ENCODE results near the gene VPS54. TPM values are rescaled to one million over a fixed set of nuclear protein-coding genes. Genes with fewer than 3 reads are reported as not detected.

VPS54 gene
- total RNA-seq, 2 donors from 2014 or later = 2.6 to 10.1 TPM

DNA sequence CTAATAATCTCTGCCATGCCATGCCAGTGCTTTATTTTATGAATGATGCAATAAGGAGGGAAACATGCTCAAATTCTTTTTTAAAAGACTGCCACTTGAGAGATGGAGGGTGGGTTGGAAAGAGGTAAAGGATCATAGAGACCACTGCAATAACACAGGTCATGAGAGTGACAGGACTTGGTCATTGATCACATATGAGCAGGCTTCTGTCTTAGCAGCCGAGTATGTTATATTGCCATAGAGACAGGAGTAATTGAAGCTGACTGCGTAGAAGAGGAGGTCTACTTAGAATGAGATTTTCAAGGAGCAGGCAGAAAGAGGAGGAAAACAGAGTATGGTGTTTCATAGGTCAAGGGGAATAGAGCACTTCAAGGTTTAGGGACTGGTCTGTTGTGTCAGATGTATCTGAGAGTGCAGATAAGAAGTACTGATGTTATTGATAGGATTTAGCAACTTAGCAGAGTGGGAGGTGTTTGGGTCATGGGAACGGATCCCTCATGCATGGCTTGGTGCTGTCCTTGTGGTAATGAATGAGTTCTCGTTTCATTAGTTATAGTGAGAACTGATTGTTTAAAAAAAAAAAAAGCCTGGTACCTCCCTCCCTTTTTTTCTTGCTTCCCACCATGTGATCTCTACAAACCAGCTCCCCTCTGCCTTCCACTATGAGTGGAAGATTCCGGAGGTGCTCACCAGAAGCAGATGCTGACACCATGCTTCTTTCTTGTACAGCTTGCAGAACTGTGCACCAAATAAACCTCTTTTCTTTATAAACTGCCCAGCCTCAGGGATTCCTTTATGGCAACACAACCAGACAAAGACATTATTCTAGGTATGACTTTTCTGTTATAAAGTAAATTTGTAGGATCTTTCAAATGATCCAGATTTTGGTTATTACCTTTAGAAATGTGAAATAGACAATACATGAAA is 144.8 kb downstream of the VPS54 start:
- DNase-seq (ENCODE audit: low spot score in 2 of 2) = no peak
- Mint-ChIP-seq H3K9me3 (peaks cover 3 to 6% of the 10 kb centered on the region in 2 donors), H3K27ac (peak overlapping the region in 1 of 2 donors; percentile 21), H3K36me3 (peaks cover 14 to 64% of the 10 kb centered on the region in 2 donors)
- ATAC-seq = no peak

DNA sequence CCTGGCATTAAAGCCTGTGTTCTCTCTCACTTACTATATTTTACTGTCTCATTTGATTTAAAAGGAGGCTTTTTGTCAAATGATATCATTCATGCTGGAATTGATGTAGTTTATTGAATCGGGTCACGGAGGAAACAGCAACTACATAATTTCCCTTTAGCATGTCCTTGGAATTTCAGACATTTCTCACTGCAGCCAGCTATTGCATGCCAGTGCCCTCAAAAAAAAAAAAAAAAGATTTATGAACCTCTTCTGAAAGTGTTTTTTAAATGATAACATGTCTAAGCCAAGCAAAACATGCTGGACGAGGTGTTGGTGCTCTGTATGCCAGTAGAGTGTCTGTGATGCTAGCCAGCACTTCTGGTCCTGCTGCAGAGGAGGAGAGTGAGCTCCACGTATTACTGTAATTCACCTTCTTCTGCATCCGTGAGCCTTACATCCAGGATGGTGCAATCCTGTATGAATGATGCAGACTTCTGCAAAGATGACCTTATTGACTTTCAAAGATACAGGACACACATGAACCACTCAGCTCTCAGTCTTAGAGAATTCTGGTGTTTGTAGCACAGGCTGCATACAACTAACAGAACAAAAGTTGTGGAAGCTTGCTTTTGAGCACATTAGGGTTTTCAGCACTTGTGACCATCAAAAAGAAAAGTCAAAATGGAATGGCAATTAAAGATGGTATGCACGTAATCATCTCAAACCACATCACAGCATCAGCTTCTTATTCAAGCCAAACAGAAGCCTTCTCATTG is 146.5 kb downstream of the VPS54 start:
- DNase-seq (ENCODE audit: low spot score in 2 of 2) = no peak
- Mint-ChIP-seq H3K9me3 (peaks cover 3 to 6% of the 10 kb centered on the region in 2 donors), H3K36me3 (peaks cover 14 to 70% of the 10 kb centered on the region in 2 donors), H3K27ac (peak overlapping the region in 1 of 2 donors; percentile 21)
- ATAC-seq = no peak

DNA sequence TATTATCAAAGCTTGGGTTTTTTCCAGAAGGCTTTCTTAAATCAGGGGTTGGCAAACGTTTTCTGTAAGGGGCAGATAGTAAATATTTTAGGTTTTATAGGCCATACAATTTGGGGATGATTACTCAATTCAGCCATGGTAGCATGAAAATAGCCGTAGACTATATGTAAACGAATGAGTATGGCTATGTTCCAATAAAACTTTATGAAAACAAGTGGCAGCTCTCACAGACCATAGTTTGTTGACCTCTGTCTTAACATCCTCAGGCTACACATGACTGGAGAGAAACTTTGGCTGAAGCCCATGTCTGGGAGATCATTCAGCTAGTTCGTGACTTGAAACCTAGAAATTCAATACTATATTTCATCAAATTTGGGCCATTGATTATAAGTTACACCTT is 147.4 kb downstream of the VPS54 start:
- H3K9me3 Mint-ChIP-seq = peaks cover 3 to 6% of the 10 kb centered on the region in 2 donors
- DNase-seq (ENCODE audit: low spot score in 2 of 2) = no peak
- peaks cover 14 to 64% of the 10 kb centered on the region in 2 donors for H3K36me3 Mint-ChIP-seq
- peak overlapping the region in 1 of 2 donors; percentile 68 for H3K27ac Mint-ChIP-seq
- ATAC-seq = no peak

DNA sequence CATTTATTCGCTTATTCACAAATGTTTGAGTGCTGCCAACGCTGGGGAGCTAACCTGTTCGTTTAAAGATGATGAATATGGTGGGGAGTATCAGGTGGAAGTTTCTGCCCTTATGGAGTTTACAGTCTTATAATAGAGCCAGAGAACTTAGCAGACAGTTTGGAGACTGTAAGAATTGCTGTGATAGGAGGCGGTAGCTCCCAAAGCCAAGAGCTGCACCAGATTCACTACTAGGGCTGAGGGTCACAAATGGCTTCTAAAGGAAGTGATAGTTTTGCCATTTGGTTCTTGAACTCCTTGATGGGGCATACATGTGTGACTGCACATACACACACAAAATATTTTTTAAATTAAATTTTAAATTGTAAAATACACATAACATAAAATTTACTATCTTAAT is 148.5 kb downstream of the VPS54 start:
- no peak for DNase-seq (ENCODE audit: low spot score in 2 of 2)
- no peak for ATAC-seq
- no peak overlapping the region for H3K27ac Mint-ChIP-seq
- H3K36me3 Mint-ChIP-seq = peaks cover 14 to 59% of the 10 kb centered on the region in 2 donors
- H3K9me3 Mint-ChIP-seq = peaks cover 3 to 6% of the 10 kb centered on the region in 2 donors

DNA sequence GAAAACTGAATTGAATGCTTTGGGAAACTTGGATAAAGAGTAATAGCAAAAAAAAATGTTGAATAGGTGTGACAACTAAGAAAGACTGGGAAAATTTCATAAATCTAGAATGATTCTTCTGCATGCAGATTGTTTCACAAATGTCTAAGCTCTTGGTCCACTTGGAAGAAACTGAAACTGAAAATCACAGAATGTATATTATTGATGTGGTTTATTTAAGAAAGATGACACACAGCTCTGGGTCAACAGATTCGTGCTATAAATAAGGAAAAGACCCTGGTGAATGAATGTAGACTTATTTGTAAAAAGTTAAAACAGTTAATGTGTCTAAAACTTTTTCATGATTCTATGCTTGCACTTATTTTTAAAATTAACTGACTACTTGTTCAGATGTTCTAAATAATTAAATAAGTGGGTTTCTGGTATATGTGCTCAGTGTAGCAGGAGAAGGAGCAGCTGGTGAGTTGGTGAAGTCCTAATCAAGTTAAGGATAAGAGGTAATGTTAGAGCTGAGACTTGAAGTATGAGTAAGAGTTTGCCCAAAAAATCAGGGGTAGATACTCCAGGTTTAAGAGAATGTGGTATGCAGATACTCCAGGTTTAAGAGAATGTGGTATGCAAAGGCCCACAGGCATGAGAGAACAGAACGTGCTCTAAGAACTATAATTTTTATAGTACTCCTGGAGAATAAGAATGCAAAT is 153.1 kb downstream of the VPS54 start:
- ATAC-seq = peak in 1 of 2 donors; percentile 54
- Mint-ChIP-seq H3K9me3 (no peaks in the 10 kb centered on the region), H3K27ac (peak overlapping the region in 1 of 2 donors; percentile 33), H3K36me3 (peaks cover 0 to 21% of the 10 kb centered on the region in 2 donors)
- no peak for DNase-seq (ENCODE audit: low spot score in 2 of 2)

DNA sequence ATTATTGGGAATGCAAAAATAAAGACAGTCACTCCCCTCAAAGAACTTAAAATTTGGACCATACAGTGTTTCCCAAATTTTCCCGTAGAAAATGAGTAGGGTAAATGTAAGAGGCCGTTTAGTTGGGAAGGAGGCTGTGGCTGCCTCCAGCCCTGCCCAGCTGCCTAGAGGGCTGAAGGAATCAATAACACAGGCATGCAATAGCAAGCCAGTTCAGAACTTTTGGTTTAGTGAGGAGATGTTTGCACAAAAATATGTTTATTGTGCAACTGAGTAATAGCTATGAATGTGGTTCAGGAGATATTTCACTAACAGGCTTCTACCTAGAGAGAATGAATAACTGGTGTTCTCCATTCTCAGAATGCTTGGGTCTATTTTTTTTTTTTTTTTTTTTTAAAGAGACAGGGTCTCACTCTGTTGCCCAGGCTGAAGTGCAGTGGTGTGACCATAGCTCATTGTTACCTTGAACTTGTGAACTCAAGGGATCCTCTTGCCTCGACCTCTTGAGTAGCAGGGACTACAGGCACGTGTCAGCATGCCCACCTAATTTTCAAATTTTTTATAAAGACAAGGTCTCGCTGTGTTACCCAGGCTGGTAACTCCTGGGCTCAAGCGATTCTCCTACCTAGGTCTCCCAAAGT is 153.9 kb downstream of the VPS54 start:
- DNase-seq (ENCODE audit: low spot score in 2 of 2) (no peak), ATAC-seq (no peak)
- peaks cover 0 to 19% of the 10 kb centered on the region in 2 donors for H3K36me3 Mint-ChIP-seq
- H3K27ac Mint-ChIP-seq = no peak overlapping the region
- H3K9me3 Mint-ChIP-seq = no peaks in the 10 kb centered on the region

DNA sequence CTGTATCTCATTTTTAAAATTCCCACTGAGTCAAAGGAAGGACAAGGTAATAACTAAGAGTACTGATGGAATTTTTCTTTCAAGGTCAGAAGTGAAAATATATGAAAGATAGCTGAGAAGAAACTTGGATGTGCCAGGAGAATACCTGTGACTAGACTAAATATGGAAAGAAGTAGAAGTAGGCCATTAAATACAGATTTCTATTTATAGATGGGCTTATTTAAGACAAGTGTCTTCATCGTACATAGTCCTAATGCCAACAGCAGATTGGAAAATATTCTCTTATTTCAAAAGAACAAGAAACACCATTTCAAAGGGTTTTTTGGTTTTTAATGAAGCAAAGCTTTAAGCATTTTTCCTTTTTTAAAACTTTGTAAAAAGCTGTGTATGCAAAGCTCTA is 155.5 kb downstream of the VPS54 start:
- peaks cover 0 to 19% of the 10 kb centered on the region in 2 donors for H3K36me3 Mint-ChIP-seq
- ATAC-seq (no peak), DNase-seq (ENCODE audit: low spot score in 2 of 2) (no peak)
- H3K9me3 Mint-ChIP-seq = no peaks in the 10 kb centered on the region
- peak overlapping the region in 1 of 2 donors; percentile 80 for H3K27ac Mint-ChIP-seq

DNA sequence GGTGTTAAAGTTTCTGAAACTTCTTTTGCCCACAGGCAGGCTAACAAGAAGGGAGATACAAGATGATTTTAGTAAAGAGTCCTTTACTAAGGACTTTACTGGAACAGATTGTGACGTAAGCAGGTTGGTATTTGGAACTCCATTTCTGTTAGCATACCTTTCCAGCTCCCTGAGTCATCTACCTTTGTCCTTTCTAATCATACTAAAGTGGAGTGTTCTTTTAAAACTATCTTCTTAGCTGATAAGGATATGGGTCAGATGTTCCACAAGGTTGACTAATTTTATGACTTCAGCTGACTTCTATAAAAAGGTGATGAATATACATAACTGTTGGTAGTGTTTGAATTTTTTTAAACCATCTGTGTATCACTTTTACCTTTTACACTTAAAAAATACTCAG is 156.4 kb downstream of the VPS54 start:
- ATAC-seq (peak; percentile 87 to 89), DNase-seq (ENCODE audit: low spot score in 2 of 2) (no peak)
- no peaks in the 10 kb centered on the region for H3K9me3 Mint-ChIP-seq
- peak overlapping the region in 1 of 2 donors; percentile 80 for H3K27ac Mint-ChIP-seq
- H3K36me3 Mint-ChIP-seq = peaks cover 0 to 20% of the 10 kb centered on the region in 2 donors

DNA sequence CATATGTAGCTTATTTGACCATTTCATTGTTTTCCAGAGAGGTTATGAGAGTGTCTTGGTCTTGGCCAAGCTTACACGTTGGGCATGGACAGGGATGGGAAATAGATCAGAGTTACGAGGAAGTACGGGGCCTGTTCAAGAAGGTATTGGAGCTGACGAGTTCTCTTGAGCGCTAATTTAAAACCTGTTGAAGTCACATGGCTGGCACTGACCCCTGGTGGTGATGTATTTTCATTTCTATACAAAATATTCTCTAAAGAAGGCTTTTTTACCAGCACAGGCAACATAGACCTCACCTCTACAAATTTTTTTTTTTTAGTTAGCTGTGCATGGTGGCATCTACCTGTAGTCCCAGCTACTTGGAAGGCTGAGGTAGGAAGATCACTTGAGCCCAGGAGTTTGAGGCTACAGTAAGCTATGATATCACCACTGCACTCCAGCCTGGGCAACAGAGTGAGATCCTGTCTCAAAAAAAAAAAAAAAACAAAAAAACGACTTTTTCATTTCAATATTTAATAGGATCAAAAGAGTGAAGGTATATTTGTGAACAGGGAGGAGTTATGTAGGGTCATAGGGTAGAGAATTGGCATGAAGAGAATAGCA is 157.9 kb downstream of the VPS54 start:
- no peak overlapping the region for H3K27ac Mint-ChIP-seq
- no peaks in the 10 kb centered on the region for H3K9me3 Mint-ChIP-seq
- peaks cover 0 to 26% of the 10 kb centered on the region in 2 donors for H3K36me3 Mint-ChIP-seq
- DNase-seq (ENCODE audit: low spot score in 2 of 2) = peak in 1 of 2 donors; percentile 43
- peak; percentile 30 to 34 for ATAC-seq

DNA sequence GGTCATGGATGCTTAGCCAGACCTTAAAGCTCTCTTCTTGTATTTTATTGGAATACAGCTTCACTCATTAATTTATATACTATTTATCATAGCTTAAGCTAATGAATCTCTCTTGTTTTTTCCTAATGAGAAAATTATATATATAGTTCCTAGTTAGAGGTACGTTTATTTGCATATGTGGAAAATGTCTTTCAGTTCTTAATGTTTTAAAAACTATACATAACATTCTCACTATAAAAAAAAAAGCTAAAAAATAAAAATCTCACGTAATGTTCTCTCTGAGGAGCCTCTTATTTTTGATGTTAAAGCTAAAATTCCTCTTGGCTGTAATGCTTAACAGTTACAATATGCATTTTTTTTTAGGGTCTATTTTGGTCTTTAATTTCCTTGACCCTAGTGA is 160.9 kb downstream of the VPS54 start:
- Mint-ChIP-seq H3K36me3 (peaks cover 6 to 32% of the 10 kb centered on the region in 2 donors), H3K27ac (no peak overlapping the region), H3K9me3 (no peaks in the 10 kb centered on the region)
- no peak for DNase-seq (ENCODE audit: low spot score in 2 of 2)
- ATAC-seq = no peak

DNA sequence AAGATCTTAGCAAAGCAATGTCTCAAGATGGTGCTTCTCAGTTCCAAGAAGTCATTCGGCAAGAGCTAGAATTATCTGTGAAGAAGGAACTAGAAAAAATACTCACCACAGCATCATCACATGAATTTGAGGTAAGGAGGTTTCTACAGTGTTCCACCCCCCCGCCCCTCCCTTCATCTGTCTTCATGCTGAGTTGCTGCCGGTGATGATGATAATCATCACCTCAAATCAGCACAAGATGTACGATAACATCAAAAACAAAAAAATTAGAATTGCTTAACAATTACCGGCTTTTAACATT is 163.0 kb downstream of the VPS54 start:
- ATAC-seq = peak; percentile 83 to 89
- peaks cover 0 to 6% of the 10 kb centered on the region in 2 donors for H3K9me3 Mint-ChIP-seq
- peaks cover 6 to 42% of the 10 kb centered on the region in 2 donors for H3K36me3 Mint-ChIP-seq
- H3K27ac Mint-ChIP-seq = peak overlapping the region; percentile 78 to 91
- DNase-seq (ENCODE audit: low spot score in 2 of 2) = no peak

DNA sequence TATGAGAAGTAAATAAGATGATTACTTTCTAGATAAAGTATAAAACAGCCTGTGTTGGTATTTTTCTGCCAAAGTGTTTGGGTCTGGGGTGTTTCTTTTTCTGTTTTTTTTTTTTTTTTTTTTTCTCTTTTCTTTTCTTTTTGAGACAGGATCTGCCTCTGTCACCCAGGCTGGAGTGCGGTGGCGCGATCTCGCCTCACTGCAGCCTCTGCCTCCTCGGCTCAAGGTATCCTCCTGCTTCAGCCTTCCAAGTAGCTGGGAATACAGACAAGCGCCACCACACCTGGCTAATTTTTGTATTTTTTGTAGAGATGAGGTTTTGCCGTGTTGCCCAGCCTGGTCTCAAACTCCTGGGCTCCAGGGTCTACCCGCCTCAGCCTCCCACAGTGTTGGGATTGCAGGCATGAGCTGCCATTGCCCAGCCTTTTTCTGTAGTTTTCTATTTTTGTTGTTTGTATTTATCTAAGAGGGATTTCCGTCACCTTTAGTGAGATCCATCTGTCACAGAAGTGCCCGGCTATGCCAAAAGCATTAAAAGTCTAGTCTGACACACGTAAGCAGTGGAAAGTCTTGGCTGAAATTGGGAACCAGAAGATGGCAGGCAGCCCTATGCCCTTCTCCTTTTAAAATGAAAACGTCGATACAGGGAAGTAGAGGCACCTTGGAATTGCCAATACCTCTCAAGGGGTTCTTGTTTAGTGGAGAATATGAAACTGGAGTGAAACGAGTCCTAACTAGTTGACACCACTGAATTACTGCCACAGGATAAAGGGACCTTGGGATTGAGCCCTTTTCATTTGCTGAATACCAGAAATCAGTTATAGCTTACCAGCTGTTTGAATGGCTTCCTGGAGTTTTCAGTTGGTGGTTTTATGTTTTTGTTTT is 163.6 kb downstream of the VPS54 start:
- H3K9me3 Mint-ChIP-seq = peaks cover 0 to 6% of the 10 kb centered on the region in 2 donors
- H3K36me3 Mint-ChIP-seq = peaks cover 6 to 45% of the 10 kb centered on the region in 2 donors
- DNase-seq (ENCODE audit: low spot score in 2 of 2) = no peak
- peak overlapping the region; percentile 82 to 91 for H3K27ac Mint-ChIP-seq
- ATAC-seq = no peak

DNA sequence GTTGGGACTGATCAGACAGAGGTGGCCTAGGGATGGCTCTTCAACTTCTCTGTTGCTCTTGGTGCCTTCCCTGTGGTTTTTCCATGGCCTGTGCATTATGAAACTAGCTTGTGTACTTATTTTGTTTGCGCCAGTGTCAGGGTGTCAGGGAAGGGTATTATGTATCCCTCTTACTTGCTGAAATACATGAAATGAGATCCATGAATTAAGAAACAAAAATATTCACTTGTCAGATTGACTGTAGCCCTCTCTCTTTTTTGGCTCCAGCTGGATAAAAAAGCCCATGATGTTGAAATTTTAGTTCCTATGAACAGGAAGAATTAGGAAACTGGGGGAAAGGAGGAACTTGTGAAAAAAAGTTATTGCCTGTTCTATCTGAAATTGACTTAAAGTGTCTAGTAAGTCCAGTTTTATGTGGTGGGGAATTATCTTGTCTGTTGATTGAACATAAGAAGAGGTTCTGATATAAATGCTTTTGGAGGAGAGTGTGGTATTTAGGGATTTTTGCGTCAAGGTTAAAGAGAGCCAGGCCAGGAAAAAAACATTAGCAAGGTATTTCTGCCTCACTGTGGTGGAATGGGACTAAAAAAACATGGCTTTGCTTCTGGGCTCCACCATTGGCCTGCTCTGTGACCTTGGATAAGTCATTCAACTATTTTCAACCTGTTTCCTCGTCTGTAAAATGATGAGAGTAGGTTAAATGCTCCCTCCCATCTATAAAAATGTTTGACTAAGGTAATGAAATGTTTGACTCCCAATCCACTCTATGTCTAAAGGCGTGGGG is 165.5 kb downstream of the VPS54 start:
- DNase-seq (ENCODE audit: low spot score in 2 of 2) = no peak
- peak overlapping the region in 1 of 2 donors; percentile 3 for H3K27ac Mint-ChIP-seq
- ATAC-seq = no peak
- H3K9me3 Mint-ChIP-seq = peaks cover 0 to 6% of the 10 kb centered on the region in 2 donors
- peaks cover 6 to 50% of the 10 kb centered on the region in 2 donors for H3K36me3 Mint-ChIP-seq

DNA sequence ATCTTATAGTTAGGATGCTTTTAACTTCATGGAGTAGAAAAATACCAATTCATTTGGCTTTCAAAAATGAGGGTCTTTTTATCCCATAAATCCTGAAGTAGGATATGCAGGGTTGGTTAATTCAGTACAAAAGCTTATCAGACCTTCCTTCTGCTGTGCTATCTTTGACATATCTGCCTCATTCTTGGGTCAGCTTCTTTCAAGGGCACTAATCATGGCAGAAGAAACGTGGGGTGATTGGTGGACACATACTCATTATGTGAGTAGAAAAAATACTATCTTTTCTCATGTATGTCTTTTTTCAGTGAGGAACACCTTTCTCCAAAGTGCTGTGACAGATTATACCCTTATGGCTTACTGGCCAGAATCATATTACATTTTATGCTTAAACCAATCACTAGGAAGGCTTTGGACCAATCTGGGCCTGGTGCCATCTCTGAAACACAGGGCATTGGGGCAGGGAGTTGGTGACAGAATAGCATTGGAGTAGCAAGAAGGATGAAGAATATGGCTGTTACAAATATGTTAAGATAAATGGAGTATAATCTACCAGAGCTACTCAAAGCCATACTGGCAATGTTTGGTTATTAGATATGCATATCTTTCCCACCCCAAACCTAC is 167.4 kb downstream of the VPS54 start:
- no peak for DNase-seq (ENCODE audit: low spot score in 2 of 2)
- no peak for ATAC-seq
- no peak overlapping the region for H3K27ac Mint-ChIP-seq
- H3K36me3 Mint-ChIP-seq = peaks cover 6 to 51% of the 10 kb centered on the region in 2 donors
- H3K9me3 Mint-ChIP-seq = peaks cover 5 to 15% of the 10 kb centered on the region in 2 donors
